HG03432 (cell line): ENCODE data around the gene CDC42EP2.

Experiments used
- ATAC-seq: cut with Tn5 transposase; IDR thresholded peaks from one replicate; pipeline ENCODE4 v1.9.1; 2021; ENCODE audit warnings: mild to moderate bottlenecking, moderate library complexity; ENCODE audit not compliant: unreplicated experiment

Gene CDC42EP2

GRCh38 chr11:65355013-65355775 lies 40.5 kb downstream of the CDC42EP2 start:
- peak; percentile 40 for ATAC-seq

DNA sequence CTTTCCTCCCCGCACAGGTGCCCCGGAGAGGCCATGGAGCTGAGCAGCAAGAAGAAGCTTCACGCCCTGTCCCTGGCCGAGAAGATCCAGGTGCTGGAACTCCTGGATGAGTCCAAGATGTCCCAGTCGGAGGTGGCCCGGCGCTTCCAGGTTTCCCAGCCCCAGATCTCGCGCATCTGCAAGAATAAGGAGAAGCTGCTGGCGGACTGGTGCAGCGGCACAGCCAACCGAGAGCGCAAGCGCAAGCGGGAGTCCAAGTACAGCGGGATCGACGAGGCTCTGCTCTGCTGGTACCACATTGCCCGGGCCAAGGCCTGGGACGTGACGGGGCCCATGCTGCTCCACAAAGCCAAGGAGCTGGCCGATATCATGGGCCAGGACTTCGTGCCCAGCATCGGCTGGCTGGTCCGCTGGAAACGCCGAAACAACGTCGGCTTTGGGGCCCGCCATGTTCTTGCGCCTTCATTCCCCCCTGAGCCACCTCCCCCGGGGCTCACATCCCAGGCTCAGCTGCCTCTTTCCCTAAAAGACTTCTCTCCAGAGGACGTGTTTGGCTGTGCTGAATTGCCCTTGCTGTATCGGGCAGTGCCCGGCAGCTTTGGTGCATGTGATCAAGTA lies 41.2 kb downstream of the CDC42EP2 start:
- ATAC-seq, result no peak

- no peak for ATAC-seq
Observed at GRCh38 chr11:65356394-65356972, 41.8 kb downstream of the CDC42EP2 start.

- no peak for ATAC-seq
Observed at GRCh38 chr11:65357856-65358356, 43.2 kb downstream of the CDC42EP2 start.

DNA sequence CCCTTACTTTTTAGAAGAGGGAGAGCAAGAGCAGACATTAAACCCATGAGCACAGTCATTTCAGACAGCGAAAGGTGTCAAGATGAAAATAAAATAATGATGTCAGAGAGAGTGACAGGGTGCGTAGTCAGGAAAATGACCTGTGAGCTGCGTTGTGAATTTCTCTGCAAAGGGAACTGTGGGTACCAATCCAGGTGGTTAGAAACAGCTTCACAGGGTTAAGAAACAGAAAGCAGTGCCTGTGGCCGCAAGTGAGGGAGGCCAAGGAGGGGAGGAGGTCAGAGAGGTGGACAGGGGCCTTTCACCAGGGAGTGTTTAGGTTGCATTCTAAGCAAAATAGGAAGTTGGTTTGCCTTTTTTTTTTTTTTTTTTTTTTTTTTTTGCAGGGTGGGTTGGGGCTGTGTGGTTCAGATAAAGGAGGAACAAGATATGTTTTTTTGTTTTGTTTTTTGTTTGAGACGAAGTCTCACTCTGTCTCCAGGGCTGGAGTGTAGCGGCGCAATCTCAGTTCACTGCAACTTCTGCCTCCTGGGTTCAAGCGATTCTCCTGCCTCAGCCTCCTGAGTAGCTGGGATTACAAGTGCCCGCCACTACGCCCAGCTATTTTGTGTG lies 47.8 kb downstream of the CDC42EP2 start:
- peak; percentile 64 for ATAC-seq

GRCh38 chr11:65362966-65363365 lies 48.3 kb downstream of the CDC42EP2 start:
- no peak for ATAC-seq

DNA sequence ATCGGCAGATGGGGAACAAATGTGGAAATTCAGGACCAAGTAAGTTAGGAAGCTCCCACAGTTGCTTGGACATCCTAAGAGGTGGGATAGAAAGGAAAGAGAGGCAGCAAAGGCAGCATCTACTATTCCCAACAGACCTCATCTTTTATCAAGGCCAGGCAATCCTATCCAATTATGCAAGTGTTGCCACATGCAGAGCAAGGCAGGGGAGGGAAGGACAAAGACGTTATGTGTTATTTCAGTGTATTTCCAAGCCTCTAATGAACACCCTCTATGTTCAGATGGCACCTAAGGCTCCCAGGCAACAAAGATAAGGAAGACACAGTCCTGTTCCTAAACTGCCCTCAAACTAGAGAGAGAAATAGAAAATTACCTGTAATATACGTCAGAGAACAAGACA lies 49.1 kb downstream of the CDC42EP2 start:
- ATAC-seq, result no peak

DNA sequence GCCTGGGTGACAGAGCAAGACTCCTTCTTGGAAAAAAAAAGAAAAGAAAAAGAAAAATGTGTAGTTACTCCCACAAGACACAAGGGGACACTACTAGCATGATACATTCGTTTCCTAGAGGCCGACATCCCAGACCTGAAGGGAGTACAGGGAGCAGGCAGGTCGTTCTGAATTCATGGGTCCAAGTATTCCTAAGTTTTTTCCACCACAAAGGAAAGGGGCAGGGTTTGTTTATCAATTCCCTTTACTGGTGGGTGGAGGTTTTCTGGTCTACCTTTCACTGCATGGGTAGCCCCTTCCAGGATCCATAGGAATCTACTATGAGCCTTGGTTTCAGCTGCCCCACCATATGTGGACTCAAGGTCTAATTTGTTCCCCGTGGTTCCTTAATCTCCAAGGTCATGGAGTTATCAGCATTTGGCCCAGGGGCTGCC lies 51.7 kb downstream of the CDC42EP2 start:
- ATAC-seq, result no peak

DNA sequence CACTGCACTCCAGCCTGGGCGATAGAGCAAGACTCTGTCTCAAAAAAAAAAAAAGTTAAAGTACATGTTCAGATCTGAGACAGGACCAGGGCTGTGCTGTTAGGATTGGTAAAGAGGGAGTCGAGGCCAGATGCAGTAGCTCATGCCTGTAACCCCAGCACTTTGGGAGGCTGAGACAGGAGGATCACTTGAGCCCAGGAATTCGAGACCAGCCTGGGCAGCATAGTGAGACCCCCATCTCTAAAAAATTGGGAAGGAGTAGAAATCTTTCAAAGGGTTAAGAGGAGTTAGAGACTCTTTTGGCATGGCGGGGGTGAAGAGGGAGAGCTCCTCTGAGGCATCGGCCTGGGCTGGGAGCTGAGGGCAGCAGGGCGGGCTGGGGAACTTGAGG lies 56.0 kb downstream of the CDC42EP2 start:
- ATAC-seq, result no peak
